Panc1 (cell line): ENCODE measurements around the gene CDKL4.

Source experiments
- POLR2AphosphoS5 ChIP-seq: IDR thresholded peaks from 2 replicates; pipeline ENCODE4 v1.6.1; 2012; ENCODE audit warnings: mild to moderate bottlenecking, low read depth, low read length, moderate library complexity
- SIN3A ChIP-seq: IDR thresholded peaks from 2 replicates; pipeline ENCODE4 v1.6.1; 2012; ENCODE audit warnings: low read depth, mild to moderate bottlenecking, low read length, moderate library complexity, borderline replicate concordance; ENCODE audit not compliant: insufficient read depth
- TF ChIP-seq, protein P1 (sequence below): fragments of 450-650 bp; IDR thresholded peaks from 2 replicates; pipeline ENCODE4 v1.5.1; 2017; ENCODE audit warnings: mild to moderate bottlenecking
- TF ChIP-seq, protein P2 (sequence below), 2 experiments: IDR thresholded peaks; 2 replicates each; pipeline ENCODE4 v1.6.1; 2011 to 2012; ENCODE audit warnings: low read depth in 2 of 2, control low read depth in 1 of 2, low read length in 1 of 2, mild to moderate bottlenecking in 1 of 2, moderate library complexity in 1 of 2; ENCODE audit not compliant: insufficient read depth in 1 of 2

GRCh38 chr2:39275016-39275415, 31.2 kb upstream of the CDKL4 start:
- TF ChIP-seq, protein P1, sequence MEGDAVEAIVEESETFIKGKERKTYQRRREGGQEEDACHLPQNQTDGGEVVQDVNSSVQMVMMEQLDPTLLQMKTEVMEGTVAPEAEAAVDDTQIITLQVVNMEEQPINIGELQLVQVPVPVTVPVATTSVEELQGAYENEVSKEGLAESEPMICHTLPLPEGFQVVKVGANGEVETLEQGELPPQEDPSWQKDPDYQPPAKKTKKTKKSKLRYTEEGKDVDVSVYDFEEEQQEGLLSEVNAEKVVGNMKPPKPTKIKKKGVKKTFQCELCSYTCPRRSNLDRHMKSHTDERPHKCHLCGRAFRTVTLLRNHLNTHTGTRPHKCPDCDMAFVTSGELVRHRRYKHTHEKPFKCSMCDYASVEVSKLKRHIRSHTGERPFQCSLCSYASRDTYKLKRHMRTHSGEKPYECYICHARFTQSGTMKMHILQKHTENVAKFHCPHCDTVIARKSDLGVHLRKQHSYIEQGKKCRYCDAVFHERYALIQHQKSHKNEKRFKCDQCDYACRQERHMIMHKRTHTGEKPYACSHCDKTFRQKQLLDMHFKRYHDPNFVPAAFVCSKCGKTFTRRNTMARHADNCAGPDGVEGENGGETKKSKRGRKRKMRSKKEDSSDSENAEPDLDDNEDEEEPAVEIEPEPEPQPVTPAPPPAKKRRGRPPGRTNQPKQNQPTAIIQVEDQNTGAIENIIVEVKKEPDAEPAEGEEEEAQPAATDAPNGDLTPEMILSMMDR, result no peak
- no peak for TF ChIP-seq POLR2AphosphoS5
- TF ChIP-seq, protein P2, sequence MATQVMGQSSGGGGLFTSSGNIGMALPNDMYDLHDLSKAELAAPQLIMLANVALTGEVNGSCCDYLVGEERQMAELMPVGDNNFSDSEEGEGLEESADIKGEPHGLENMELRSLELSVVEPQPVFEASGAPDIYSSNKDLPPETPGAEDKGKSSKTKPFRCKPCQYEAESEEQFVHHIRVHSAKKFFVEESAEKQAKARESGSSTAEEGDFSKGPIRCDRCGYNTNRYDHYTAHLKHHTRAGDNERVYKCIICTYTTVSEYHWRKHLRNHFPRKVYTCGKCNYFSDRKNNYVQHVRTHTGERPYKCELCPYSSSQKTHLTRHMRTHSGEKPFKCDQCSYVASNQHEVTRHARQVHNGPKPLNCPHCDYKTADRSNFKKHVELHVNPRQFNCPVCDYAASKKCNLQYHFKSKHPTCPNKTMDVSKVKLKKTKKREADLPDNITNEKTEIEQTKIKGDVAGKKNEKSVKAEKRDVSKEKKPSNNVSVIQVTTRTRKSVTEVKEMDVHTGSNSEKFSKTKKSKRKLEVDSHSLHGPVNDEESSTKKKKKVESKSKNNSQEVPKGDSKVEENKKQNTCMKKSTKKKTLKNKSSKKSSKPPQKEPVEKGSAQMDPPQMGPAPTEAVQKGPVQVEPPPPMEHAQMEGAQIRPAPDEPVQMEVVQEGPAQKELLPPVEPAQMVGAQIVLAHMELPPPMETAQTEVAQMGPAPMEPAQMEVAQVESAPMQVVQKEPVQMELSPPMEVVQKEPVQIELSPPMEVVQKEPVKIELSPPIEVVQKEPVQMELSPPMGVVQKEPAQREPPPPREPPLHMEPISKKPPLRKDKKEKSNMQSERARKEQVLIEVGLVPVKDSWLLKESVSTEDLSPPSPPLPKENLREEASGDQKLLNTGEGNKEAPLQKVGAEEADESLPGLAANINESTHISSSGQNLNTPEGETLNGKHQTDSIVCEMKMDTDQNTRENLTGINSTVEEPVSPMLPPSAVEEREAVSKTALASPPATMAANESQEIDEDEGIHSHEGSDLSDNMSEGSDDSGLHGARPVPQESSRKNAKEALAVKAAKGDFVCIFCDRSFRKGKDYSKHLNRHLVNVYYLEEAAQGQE (IDR thresholded peaks at IDR 0.05; ENCODE audit: insufficient read depth in 1 of 2, low read depth in 2 of 2, low read length in 1 of 2), result no peak
- TF ChIP-seq SIN3A, result no peak
